GM06990 (cell line): ENCODE results near the gene NRK.
A peak's percentile ranks its signal among the peaks of the same experiment; 100 is the strongest.

Experiments
- DNase-seq: peaks from one replicate; pipeline ENCODE4 v3.0.0-alpha.2; 2011; ENCODE audit not compliant: insufficient read length; ENCODE audit errors: extremely low read depth
- H3K27me3 ChIP-seq: replicated peaks from 2 replicates; pipeline ENCODE4 v1.6.0; 2011; ENCODE audit warnings: low read length; ENCODE audit not compliant: control insufficient read depth, insufficient read depth
- H3K36me3 ChIP-seq: 2 replicates; pipeline ENCODE4 v1.5.1; 2011; ENCODE audit warnings: low read length; ENCODE audit not compliant: control insufficient read depth, insufficient read depth
- H3K4me3 ChIP-seq: replicated peaks from 2 replicates; pipeline ENCODE4 v1.5.1; 2011; ENCODE audit warnings: low read depth, mild to moderate bottlenecking, control low read depth, low read length
- CTCF ChIP-seq: IDR thresholded peaks from 2 replicates; pipeline ENCODE4 v1.5.1; 2011; ENCODE audit warnings: low read length, control low read depth, mild to moderate bottlenecking, inconsistent platforms; ENCODE audit not compliant: insufficient read depth, poor library complexity, severe bottlenecking

NRK gene

GRCh38 chrX:105870445-105870844 lies 48.1 kb downstream of the NRK start:
- no peak overlapping the region for H3K4me3 ChIP-seq
- H3K27me3 ChIP-seq: no peaks in the 10 kb centered on the region
- DNase-seq: no peak
- TF ChIP-seq CTCF: no peak
- no peaks in the 10 kb centered on the region for H3K36me3 ChIP-seq

GRCh38 chrX:105872941-105873340 lies 50.6 kb downstream of the NRK start:
- Histone ChIP-seq H3K4me3 (no peak overlapping the region), H3K27me3 (no peaks in the 10 kb centered on the region), H3K36me3 (no peaks in the 10 kb centered on the region)
- no peak for DNase-seq
- TF ChIP-seq CTCF: no peak

- H3K27me3 ChIP-seq: no peaks in the 10 kb centered on the region
- no peak for TF ChIP-seq CTCF
Observed at GRCh38 chrX:105874790-105875189, 52.5 kb downstream of the NRK start.

GRCh38 chrX:105876658-105877057 lies 54.3 kb downstream of the NRK start:
- Histone ChIP-seq H3K4me3 (no peak overlapping the region), H3K27me3 (no peaks in the 10 kb centered on the region)
- no peak for DNase-seq

More at GRCh38 chrX:105874790-105875189, 52.5 kb downstream of the NRK start:
- H3K4me3 ChIP-seq: no peak overlapping the region
- no peaks in the 10 kb centered on the region for H3K36me3 ChIP-seq
- no peak for DNase-seq

GRCh38 chrX:105880491-105880890 lies 58.2 kb downstream of the NRK start:
- Histone ChIP-seq H3K27me3 (no peaks in the 10 kb centered on the region), H3K4me3 (no peak overlapping the region), H3K36me3 (no peaks in the 10 kb centered on the region)
- no peak for DNase-seq
- no peak for TF ChIP-seq CTCF

More at GRCh38 chrX:105876658-105877057, 54.3 kb downstream of the NRK start:
- no peaks in the 10 kb centered on the region for H3K36me3 ChIP-seq
- peak; percentile 40 for TF ChIP-seq CTCF

GRCh38 chrX:105882581-105883275 lies 60.4 kb downstream of the NRK start:
- H3K36me3 ChIP-seq: no peaks in the 10 kb centered on the region
- no peaks in the 10 kb centered on the region for H3K27me3 ChIP-seq
- DNase-seq: no peak
- no peak for TF ChIP-seq CTCF
- no peak overlapping the region for H3K4me3 ChIP-seq
